DMS 273 (cell line): ENCODE measurements around the gene TCF20.

Experiments
- DNase-seq: peaks from one replicate; lab custom pipeline; 2025; ENCODE audit not compliant: unreplicated experiment; lab: John Stamatoyannopoulos, UW

The TCF20 gene

DNA sequence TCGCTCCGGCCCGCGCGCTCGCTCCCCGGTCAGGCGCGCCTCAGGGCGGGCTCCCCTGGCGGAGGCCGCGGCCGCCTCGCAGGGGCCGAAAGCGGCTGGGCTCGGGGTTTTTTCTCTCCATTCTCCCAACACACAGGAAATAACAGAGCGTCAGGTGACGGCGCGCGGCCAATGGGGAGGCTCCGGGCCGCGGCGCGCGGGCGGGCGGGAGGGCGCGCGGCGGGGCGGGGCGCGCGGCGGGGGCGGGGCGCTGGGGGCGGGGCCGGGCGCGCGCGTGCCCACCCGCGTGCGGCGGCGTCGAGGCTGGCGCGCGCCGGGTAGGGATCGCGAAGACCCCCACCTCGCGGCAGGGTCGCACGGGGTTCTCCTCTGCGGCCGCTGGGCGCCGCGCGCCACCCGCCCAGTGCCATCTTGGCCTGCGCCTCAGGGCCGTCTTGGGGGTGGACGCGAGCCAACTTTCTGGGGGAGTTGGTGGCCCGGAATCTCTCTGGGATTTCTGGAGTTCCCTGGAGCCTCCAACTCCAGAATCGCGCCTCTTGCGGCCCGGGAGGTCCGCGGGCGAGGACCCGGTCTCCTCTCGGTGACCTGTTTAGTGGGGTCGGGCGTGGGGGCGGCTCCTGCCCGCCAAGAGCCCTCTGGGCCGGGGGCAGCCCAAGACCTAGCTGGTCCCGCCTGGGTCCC, at the start of gene TCF20:
Gene TCF20 (minus strand): TSS at position 144 of the 681 bp plus-strand sequence. CDS start 55,348 bp downstream, outside the sequence.
- peak; percentile 88 for DNase-seq

DNA sequence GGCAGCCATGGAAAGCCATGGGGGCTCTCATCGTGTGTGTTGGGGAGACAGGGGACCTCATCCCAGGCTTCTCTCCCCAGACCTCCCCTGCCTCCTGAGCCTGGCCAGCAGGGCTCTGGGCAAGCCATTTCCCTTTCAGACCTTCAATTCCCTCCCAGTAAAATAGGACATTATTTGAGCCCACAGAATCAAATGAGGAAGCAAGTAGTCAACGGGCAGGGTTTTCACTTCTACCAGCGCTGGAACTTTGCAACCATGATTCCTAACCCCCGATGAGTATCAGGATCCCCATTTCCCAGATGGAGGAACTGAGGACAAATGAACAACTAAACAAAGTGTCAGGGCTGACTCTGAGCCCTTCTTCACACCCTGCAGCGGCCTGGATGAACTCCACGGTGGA, 48.9 kb upstream of the TCF20 start:
- no peak for DNase-seq

DNA sequence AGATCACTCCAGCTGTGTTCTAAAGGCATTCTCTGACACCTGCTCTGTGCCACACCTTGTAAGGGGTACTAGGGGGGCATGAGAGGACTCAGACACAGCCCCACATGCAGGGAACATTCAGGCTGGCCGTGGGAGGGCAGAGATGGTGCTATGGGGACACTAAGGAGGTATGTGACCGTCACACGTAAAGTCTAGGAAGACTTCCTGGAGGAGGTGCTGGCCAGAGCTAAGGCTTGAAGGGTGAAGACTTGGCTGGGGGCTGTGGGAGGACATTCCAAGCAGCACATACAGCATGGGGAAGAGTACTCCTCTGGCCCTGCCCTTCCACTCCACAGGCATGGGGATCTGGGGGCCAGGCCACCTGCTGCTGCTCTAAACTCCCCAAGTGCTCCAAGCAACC, 48.5 kb upstream of the TCF20 start:
- DNase-seq: no peak

DNA sequence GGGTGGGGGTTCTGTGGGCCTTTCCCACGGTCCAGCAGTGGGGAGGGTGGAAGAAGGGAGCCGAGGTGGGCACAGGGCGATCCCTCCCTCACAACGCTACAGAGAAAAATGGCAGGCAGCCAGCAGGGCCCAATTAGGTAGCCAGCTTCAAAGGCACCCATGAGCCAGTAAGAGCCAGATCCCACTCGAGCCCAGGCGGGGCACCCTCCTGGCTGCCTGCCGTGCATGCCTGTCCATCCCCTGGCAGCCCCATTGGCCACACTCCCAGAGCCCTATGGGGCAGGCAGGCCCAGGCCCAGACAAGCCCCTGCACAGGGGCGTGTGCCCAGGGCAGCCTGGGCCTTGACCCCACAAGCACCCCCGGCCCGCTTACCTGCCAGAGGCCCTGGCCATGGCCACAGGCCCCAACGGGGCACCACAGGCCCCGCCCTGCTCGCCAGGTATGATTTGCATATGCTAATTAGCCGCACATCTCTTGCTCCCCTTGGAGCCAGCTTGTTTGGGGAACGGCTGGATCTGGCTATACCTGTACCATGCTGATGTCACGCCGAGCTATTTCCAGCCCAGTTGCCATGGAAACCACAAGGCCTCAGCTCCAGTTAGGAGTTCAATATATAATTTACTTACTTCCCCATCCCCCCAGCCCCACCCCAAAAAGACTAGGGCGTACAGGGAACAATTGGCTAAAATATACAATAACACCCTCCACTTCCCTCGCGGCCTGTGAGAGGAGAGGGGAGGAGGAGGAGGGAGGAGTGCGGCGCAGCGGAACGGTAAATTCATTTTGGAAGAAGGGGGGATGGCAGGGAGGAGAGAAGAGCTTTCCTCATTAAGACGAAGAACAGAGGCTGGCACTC, 47.5 kb upstream of the TCF20 start:
- DNase-seq: peak; percentile 65

DNA sequence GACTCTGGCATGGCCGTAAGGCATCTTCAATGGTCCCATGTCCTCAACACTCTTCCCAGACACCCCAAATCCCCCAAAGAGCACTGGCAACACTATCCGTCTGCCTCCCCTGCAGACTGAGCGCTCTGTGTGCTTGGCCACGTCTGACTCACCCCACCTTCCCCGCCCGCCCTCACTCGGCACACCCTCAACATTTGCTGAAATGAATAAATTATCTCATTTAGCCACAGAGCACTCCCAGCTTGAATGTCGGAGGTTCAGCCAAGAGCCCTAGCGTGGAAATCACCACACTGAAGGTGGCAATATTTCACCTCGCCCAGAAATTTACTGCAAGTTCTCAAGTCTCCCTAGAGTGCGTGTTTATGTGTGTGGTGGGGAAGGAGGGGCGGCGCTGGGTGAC, 46.6 kb upstream of the TCF20 start:
- DNase-seq: peak; percentile 72

DNA sequence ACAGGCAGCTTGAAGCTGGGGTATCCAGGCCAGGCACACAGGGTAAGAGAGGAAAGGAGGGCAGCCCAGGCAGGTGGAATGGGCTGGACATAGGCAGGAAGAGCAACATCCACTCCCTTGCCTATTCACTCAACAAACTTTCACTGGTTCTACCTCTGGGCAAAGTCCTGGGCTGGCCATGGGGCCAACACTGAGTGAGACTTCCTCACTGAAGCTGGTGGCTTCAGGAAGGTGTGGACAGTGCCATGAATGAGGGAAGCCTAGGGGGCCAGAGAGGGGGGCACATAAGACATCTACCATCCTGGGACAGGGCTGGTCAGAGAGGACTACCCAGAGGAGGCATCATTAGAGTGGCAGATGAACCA, 44.9 kb upstream of the TCF20 start:
- DNase-seq: no peak

DNA sequence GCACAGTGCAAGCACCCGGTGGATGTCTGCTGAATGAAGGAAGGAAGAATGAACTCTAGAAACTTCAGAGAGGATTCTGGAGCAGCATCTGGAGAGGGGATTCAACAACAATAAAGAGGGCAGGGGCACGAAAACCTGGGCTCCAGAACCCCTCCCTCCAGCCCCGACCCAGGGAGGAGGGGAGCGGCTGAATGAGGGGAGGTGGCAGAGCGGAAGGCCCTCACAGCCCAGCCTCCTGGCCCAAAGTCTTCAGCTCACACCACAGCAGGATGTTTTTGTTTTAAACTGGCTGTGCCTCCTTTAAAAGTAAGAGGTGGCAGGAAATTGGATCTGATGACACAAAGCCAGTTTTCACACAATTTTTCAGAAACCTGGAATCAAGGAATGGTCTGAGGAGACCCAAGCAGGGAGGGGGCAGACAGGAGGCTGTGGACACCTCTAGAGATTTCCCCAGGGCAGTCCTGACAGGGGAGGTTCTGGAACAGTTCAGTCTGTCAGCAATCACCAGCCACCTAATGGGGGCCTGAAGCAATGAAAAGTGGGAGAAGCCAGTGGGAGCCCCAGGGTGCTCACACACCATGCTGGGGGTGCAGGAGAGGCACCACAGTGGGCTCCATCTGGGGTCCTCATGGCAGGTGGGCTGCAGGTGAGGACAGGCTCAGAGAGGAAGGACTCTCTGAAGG, 44.4 kb upstream of the TCF20 start:
- DNase-seq: no peak

DNA sequence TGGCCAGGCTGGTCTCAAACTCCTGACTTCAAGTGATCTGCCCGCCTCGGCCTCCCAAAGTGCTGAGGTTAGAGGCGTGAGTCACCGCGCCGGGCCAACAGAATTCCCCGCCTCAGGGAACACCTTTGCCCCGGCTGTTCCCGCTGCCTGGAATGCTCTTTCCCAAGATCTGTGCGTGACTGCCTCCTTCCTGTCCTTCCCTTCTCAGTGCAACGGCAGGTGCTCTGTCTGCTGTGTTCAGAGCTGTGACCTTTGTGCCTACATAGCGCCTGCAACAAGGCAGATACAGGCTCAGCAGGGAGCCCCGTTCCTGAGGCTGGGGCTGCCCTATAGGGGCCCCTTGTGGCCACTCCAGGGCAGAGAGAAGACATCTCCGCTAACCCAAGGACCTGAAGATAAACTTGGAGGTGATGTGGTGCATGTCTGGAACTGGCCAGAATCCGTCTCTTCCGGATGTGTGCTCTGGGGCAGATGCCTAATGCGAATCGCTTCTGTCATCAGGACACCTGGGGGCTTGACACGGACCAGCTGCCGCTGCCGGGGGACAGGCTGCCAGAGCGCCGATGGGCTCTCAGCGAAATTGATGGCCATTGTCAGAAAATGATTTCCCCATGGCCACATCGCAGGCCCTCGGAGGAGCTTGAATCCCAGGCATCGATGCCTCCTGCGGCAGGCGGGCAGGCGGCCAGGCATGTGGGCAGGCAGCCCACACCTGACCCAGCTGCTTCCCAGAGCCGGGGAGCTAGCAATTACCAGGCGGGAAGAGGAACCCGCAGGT, 43.5 kb upstream of the TCF20 start:
- DNase-seq: peak; percentile 79

DNA sequence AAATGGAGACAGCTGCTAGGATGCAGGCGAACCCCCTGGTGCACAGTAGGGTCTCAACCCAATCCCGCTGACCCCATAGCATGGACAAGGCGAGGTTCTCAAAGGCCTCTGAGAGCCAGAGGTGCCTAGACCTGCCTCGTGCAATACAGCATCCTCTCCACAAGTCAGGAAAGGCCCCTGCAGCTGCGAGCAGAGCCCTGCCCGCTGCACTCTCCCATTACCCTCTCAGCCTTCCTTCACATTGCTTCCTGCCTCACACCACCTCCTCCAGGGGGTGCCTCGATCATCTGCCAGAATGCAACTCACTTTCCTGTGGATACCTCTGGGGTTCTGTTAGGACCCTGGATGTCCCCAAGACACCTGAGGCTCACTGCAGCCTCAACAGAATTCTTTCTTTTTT, 42.8 kb upstream of the TCF20 start:
- no peak for DNase-seq

DNA sequence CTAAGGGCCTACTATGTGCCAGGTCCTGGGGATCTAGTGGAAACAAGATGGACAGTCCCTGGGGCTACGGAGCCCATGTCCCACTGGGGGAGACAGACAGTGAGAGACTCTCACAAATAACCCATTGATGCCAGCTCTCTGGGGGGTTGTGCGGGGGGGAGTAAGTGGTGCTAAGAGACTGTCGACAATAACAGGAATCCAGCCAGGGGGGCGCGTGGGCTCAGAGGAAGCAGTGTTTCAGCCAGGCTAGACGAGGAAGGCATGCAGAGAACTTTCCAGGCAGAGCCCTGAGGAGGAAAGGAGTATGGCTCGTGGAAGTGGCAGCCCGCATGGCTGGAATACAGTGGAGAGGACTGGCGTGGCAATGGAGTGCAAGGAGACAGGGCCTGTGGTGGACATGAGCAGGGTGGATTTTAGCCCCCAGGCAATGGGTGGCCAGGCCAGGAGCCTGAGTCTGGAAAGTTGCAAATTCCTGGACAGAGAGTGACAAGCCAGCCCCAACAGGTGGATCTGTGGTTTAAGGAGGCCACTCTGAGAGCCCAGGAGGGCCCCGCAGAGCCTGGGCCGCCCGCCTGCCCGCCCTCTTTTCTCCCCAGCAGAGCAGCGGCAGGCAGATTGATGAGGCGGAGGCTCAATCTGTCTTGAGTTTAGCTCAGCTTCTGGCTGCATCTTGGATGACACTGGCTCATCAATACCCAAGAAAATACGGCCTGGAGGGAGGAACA, 40.0 kb upstream of the TCF20 start:
- no peak for DNase-seq

DNA sequence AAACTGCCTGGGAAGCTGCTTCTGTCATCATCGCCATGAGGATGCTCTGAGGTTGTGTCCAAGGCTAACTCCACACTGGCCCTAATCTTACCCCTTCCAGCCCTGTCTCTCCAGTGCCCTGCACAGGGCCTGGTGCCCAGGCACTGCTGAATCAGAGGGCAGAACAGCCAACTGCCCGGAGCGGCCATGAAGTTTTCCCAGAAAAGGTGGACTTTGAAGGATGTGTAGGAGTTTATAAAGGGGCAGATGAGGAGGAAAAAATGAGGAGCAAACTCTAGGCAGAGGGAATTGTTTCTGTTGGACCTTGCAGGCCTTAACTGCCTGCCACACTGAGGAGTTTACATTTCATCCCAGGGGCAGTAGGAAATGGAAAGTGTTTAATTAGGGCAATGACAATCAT, 39.4 kb upstream of the TCF20 start:
- no peak for DNase-seq

DNA sequence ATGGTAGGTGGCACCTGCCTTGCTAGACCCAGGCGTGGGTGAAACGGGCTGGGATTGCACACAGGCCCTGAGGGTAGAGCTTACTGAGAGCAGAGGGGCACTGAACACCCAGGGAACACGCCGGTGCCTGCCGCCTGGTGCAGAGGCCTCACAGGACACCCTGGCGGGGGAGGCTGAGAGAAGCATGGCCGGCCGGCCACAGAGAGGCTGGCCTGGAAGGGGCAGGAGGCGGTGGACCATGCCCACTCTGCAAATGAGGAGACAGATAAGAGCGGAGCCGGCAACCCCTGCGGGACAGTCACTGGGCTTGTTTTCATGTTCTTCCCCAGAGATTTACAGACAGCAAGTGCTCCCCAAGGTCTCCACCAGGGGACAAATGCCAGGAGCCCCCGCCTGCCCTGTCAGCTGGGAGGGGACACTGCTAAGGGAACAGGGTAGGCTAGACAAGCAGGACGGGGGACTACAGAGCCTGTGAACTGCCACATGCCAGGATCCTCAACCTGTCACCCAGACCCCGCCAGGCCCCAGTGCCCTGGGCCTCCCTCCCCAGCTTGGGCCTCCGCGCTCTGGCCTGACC, 38.5 kb upstream of the TCF20 start:
- no peak for DNase-seq

DNA sequence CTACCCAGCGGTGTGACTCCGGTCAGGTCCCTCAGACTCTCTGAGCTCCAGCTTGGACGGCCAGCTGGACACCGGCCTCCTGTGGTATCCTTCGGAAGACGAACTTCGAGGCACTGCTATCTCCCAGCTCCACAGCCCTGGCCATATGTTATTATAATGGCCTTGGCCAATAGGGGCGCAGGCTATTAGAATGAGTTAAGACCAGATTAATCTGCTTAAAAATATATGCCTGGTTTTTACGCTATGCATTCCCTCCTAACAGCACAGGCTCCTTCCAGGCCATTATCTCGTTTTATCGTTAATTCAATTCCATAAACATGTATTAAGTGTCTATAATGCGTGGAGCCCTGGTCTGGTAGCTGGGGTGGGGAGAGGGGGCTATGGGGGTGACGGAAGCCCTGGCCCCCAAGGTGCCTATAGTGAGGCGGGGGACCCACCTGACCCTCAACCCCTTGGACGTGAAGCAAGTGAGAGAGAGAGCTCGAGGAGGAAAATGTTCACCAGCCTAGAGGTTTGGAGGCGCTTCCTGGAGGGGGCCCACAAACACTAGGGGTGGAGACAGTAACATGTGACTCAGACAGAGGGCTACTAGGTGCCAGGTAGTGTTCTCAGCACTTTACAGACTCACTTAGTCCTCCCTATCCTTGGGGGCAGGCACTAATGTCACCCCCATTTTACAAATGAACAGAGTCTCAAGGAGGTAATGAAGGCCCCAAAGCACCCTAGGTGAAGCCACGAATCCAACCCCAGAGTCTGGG, 37.5 kb upstream of the TCF20 start:
- no peak for DNase-seq

DNA sequence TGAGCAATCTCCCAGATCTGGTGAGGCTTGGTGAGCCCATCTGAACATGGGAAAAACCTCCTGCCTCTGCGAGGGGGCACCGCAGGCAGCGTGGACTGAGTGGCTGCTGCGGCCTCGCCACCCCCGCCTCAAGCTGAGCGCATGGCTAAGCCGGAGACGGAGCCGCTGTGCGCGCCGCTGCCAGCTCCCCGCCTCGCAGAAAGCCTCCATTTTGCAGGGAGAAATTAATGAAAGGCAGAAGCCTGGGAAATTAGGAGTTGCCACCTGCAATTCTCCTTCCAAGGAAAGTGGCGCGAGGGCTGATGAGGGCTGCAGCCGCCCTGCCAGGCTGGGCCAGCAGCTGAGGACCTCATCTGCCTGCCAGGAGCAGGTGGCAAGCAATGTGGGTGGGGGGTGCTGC, 35.6 kb upstream of the TCF20 start:
- DNase-seq: no peak

DNA sequence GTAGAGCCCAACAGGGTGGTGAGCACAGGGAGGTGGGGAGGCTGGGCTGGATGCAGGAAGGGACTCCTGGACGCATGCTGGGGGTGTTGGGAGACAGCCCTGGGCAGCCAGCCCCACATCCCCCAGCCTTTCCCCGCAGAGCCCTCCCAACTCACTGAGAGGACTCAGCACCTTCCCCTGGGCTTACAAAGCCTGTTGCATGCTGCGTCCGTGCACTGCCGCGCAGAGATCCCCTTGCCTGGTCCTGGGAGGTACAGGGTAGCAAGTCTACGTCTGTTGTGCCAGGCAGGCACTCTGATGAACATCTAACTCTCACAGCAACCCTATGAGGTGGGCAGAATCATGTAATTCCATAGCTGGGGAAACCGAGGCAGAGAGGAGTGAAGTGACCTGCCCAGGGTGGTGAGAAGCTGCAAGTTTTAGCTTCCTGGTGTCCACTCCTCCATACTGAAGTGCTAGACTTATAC, 33.9 kb upstream of the TCF20 start:
- no peak for DNase-seq

DNA sequence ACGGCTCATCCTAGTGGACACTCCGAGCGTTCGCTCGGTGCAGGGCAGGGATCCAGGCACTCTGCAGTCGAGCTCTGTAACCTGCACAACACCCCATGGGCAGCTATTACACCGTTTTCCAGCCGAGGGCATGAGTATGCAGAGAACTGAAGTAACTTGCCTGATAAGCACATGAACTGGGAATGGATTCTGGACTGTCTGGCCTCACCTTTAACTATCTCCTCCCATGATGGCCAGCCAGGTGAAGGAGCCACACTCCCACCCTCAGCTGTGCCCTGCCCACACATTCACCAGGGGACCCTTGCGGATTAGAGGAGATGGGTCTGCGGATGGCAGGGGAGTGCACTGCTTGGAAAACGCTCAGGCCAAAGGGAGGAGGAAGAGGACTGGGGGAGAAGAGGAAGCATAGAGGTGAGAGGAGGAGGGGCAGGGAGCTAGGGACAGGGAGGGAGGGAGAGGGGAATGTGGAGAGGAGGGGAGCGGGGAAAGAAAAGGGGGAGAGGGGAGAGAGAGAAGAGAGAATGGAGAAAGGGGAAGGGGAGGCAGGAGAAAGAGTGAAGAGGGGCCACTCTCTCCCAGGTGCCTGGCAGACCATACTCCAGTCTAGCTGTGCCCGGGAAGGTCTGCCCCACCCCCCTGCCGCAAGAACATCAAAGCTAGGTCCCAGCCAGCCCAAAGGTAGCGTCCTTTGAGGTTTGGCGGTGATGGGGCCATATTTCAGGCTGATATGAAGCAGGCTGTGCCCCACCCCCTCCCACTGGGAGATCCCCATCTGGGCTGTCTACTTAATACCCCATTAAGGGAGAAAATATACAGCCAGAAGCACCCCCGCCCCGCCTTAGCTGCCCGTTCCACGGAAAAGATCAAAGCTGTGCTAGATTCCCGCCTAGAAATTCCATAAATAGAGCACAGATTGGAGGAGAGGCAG, 33.2 kb upstream of the TCF20 start:
- DNase-seq: peak; percentile 85

DNA sequence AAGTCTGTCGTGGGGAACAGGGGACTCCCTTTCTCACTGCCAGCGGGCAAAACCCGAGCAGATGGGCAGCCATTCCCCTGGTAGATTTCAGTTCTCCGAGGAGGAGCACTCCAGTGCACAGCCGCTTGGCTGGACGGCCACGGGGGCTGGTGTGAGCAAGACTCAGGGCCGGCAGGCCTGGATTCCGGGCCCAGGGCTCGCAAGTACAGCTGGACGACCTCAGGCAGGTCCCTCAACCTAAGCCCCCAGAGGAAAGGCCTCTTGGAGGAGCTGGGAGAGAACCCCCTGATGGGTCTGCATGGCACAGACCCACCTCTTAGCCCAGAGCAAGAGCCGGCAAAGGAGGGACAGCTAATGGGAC, 31.3 kb upstream of the TCF20 start:
- peak; percentile 62 for DNase-seq

DNA sequence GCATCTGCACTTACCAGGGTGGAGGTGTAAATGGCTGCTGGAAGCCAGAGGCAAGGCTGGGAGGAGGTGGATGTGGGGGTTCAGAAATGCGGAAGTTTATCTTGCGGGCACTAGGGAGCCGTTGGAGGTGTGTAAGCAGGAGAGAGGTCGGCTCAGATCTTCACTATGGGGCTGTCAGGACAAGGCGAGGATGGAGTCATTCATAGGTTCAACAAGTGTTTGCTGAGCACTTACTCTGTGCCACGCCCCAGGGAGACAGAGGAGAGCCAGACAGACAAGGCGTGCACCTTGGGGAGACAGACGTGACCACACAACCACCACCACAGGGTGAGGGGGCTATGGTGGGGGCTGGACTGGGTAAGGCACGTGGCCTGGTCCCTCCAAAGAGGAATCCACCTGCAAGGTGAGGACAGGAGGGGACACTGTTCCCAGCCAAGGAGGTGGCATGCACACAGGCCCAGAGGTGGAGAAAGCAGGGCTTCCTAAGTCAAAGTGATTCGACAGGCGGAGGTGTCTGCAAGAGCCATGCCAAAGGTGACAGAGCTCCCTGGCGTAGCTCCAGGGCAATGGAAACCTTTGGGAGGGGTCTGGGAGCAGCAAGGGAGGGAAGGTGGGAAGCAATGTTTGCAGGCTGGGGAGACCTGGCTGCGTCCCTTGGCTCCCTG, 30.8 kb upstream of the TCF20 start:
- DNase-seq: no peak
